Activated CD4-positive, CD25-positive, alpha-beta regulatory T cell treated with anti-CD3 and anti-CD28 coated beads, Interleukin-2, amount 50 U/mL, for 24 hours (primary cell): ENCODE results near the gene CREB5.
"Not testable (repeated sequence)": the region's sequence is repeated elsewhere in the genome, so short reads cannot be mapped to it uniquely, and the experiment has no call there.

Source experiments
- ATAC-seq, 2 donors: fragments of 150-1000 bp; cut with Tn5 transposase; one replicate each; pipeline ENCODE4 v1.10.0; 2021; ENCODE audit warnings: mild to moderate bottlenecking in 1 of 2, moderate library complexity in 1 of 2

CREB5 gene

GRCh38 chr7:28411876-28412662 lies at the start of gene CREB5:
TSS of gene CREB5 (plus strand) at chr7:28412518. CDS start at chr7:28412915, 397 bp downstream.
- no peak for ATAC-seq

- ATAC-seq, result no peak
Measured at GRCh38 chr7:28362812-28363211, 49.5 kb upstream of the CREB5 start.

GRCh38 chr7:28364082-28364481 lies 48.2 kb upstream of the CREB5 start:
- no peak for ATAC-seq

- ATAC-seq, result no peak
Measured at GRCh38 chr7:28369523-28369922, 42.8 kb upstream of the CREB5 start.

GRCh38 chr7:28371846-28372245 lies 40.5 kb upstream of the CREB5 start:
- ATAC-seq, result no peak

- no peak for ATAC-seq
Measured at GRCh38 chr7:28373990-28374389, 38.3 kb upstream of the CREB5 start.

- no peak for ATAC-seq
Measured at GRCh38 chr7:28375729-28376128, 36.6 kb upstream of the CREB5 start.

- no peak for ATAC-seq
Measured at GRCh38 chr7:28376634-28377033, 35.7 kb upstream of the CREB5 start.

GRCh38 chr7:28378574-28379149 lies 33.7 kb upstream of the CREB5 start:
- no peak for ATAC-seq

GRCh38 chr7:28381466-28381865 lies 30.9 kb upstream of the CREB5 start:
- no peak for ATAC-seq

- ATAC-seq, result no peak
Measured at GRCh38 chr7:28382144-28382543, 30.2 kb upstream of the CREB5 start.

- ATAC-seq, result no peak
Measured at GRCh38 chr7:28383975-28384374, 28.3 kb upstream of the CREB5 start.

GRCh38 chr7:28389504-28390395 lies 22.6 kb upstream of the CREB5 start:
- ATAC-seq, result no peak

GRCh38 chr7:28390426-28390825 lies 21.9 kb upstream of the CREB5 start:
- ATAC-seq, result no peak

- ATAC-seq, result no peak
Measured at GRCh38 chr7:28392289-28392688, 20.0 kb upstream of the CREB5 start.

- no peak for ATAC-seq
Measured at GRCh38 chr7:28395404-28395803, 16.9 kb upstream of the CREB5 start.

GRCh38 chr7:28395831-28396230 lies 16.5 kb upstream of the CREB5 start:
- ATAC-seq, result no peak

GRCh38 chr7:28397141-28397540 lies 15.2 kb upstream of the CREB5 start:
- ATAC-seq, result no peak

- no peak for ATAC-seq
Measured at GRCh38 chr7:28400838-28401360, 11.4 kb upstream of the CREB5 start.

GRCh38 chr7:28401567-28401966 lies 10.8 kb upstream of the CREB5 start:
- not testable (repeated sequence) for ATAC-seq

- ATAC-seq, result peak in 1 of 2 donors; percentile 20
Measured at GRCh38 chr7:28405662-28406061, 6.7 kb upstream of the CREB5 start.

- ATAC-seq, result no peak
Measured at GRCh38 chr7:28406192-28406591, 6.1 kb upstream of the CREB5 start.

GRCh38 chr7:28407651-28408050 lies 4.7 kb upstream of the CREB5 start:
- ATAC-seq, result peak in 1 of 2 donors; percentile 5
